ENCODE data around the gene B3GLCT.

Gene B3GLCT

DNA sequence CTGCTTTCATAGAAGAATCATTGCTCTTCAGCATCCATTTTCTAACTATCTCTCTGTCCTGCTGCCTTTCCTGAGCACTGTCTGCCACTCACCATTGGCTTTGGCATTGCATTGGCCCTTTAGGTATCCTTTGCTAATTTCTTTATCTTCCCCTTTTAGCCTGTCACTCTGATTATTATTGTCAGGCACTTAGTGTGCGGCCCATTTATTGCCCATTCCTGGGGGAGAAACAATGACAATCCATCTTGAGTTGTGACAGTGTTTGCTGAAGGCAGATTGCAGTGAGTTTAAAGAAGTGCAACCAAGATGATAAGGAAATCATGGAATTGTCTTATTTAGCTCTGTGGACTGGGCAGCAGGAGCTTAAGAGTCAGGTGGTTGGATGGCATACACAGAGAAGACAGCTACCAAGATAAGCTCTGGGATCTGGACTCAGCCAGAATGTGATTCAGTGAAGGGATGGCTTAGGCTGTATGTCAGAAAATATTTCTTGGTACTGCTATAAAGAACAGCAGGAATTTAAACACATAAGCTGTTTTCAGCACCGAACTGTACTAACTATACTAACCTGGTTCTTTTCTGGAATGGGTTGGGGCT lies 25.3 kb downstream of the B3GLCT start:
- DNase-seq: no peak

DNA sequence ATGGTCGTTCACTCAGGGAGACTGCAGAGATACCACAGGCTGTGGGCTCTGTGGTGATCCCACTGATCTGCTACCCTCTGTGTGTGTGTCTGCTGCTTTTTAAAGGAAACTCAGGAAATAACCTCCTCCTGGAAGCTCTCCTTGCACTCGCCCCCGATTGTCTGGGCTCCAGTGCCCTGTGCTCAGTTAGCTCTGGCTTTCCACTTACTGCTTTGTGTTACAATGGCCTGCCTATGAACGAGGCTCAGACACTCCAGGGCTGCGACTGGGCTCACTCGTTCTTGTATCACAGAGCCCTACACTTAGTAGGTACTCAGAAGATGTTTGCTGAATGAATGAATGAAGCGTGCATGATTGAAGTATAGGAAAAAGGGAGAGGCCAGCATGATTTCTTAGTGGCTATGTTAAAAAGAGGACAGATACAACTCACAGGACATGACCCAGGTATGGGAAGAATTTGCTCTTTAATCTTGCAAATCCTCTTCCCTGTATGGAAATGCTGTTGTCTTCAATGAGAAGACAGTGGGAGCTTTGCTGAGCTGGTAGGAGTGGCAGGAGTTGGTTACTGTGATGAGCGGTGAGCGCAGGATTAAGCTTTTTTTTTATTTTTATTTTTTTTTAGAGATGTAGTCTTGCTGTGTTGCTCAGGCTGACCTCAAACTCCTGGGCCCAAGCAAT lies 26.4 kb downstream of the B3GLCT start:
- no peak for DNase-seq

DNA sequence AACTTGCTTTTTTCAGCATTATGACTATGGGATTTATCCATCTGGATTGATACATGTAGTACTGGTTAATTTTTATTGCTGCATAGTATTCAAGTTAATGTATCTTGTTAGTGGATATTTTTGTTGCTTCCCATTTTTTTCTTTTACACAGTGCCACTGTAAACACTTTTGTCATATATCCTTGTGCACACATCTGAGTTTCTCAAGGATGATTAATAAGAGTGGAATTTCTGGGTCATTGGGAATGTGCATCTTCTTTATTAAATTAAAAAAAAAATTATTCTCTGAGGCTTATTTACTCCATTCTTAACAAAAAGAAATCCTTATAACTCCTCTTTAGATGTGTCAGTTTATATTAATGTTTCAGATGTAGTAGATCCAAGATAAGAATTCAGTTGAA lies 27.3 kb downstream of the B3GLCT start:
- DNase-seq: no peak

DNA sequence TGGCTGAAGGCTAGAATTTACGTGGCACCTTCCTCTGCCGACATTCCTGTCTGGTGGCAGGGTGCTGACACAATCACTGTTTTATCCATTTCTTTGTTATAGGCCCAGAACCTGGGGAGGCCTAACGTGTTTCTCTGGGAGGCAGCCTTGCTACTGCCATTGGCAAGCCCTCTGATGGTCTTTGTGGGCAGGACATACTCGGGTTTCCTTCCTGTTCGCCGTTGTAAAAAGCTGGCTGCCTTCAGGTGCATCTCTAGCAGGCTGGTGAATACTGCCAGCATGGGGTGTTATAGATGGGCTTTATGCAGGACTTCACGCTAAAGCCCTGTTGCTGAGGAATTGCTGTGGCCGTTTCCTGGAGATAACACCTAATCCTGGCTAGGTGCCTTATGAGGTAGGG lies 28.1 kb downstream of the B3GLCT start:
- DNase-seq: no peak

DNA sequence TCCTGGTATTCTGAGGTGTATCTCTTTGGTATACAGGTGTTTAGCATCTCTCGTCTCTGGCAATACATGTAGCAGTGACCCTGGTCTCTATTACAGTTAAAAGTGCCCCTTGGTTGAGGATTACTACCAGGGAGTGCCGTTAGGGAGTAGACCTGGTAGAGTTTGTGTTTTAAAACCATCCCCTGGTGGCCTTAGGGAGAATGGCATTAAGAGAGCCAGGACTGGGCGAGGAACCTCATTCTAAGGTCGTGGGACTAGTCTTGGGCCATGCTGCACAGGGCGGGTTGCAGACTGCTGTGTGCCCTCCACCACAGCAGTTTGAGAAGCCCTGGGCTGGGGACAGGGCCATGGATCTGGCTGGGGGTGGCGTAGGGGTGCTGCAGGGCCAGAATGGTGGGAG lies 35.0 kb downstream of the B3GLCT start:
- no peak for DNase-seq

DNA sequence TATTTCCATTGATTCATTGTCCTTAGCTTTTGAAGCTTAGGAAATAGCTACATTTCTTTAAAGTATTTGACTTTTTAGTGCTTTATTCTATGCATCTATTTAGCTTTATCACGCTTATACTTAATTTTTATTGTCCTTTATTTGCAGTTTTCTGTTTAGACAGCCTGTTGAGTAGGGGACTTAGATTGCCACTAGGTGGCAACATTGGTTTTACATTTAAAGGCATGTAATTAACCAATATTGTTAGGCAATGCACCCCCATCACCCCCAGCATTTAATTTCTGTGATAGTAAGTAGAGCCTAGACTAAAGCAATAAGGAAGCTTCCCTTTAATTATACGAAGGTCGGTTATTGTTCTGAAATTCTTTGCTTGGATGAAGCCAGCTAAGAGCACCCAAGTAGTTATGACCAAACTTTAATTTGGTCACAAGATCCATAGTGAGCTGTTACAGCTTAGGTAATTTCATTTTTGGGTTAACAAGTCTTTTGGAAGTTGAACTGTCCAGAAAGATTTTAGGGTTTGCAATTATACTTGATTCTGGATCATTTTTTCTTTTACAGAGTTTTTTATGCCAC lies 36.5 kb downstream of the B3GLCT start:
- DNase-seq: no peak

DNA sequence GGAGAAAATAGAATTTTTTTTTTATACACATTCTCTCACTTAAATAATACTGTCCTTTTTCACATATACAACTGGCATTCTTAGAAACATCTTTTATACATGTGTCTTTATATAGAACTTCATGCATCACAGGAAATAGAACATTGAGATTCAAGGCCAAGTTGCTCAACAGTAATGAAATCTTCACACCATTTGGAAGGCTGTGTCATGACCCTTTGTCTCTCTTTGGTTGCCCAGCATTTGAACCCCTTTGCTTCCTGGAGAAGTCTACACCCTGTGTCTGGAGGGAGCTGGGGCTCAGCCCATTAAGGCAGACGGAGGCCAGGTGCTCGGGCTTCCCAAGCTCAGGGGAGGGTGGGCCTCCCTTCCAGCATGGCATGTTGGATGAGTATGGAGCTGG lies 41.1 kb downstream of the B3GLCT start:
- DNase-seq: no peak

DNA sequence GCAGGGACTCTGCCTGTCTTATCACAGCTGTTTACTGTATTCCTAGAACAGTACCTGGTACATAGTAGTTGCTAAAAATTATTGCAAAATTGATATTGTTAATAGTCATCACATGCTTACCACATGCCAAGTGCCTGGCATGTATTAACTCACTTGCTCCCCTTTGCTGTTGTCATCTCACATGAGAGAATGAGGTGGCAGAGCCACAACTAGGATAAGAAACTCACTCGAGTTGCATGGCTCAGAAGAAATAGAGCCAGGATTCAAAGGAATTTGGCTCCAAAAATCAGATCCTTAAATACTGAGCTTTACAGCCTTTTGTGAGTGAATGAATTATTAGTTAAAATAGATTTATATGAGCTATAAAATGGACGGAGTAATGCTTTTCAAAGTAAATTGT lies 42.6 kb downstream of the B3GLCT start:
- no peak for DNase-seq

DNA sequence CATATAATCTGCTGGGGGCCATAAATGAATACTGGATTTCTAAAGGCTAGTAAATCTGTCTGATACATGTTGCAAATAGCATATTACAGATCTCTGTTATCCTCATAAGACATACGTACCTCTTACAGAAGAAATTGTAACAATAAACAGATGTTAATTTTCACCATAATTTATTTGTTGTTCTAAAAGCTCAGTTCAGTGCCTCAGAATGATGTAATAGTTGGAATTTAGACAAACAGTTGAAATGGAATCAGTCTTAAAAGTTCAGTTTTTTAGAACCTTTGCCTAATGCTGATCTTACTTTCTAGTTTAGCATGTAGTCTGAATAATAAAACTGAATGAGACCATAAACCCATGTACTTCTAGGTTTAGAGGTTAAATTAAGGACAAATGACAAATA lies 43.1 kb downstream of the B3GLCT start:
- DNase-seq: no peak

DNA sequence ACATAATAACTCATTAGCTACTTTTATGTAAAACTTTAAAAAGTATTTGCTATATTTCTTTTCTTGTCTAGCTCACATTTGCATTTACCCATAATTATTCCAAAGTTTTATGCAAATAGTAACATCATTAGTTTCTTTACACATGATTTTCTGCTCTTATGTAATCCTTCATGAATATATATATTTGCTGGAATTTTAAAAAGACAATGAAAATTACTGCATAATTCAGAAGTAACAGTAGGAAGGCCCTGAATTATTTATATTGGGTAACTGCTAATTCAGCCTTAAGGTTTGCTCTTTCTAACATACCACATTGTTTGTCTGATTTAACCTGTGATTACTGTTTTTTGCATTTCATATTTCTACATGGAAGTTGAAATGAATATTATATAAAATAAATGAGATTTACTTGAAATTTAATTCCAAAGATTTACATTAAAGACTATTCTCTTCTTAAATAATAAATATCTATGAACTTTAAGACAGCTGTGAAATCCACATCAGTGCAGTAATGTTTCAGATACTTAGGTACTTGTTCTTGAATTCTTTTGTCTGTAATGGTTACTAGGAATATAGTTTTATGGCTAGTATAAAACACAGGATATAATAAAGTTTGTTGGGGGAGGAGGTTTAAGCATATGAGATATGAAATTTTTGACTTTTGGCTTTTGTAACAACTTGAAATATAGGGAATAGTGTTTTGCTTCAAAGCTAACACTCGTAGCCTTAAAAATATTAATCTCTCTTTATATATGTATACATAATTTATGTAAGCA lies 46.0 kb downstream of the B3GLCT start:
- DNase-seq: no peak

DNA sequence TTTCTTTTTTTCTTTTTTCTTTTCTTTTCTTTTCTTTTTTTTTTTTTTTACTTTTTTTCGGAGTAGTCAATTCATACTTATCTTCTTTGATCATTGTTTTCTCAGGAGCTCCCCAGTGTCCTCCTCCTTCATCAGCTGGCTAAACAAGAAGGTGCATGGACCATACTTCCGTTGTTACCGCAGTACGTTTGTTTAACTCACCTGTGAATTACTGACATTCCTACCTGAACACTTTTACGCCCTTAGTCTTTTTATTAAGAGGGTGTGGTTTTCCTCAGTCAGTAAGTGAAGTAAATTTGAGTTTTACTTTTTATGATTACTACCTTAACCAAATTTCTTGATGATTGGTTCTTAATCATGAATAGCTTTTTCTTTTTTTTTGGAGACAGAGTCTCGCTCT lies 47.1 kb downstream of the B3GLCT start:
- no peak for DNase-seq

DNA sequence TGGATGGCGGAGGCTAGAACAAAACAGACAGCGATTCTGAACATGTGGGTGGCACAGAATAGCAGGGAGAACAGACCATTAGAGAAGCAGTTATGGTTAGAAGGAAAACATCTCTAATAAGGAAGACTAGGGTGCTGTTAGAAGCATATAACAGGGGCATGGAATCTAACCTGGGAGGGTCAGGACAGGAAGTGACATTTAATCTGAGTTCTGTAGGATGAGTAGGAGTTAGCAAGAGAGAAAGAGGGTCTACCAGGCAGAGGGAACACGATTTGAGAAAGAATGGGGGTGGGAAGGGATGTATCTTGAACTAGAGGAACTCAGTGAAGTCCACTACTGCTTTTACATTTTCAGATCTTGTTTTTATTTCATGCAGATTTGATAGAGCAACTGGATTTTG lies 48.6 kb downstream of the B3GLCT start:
- DNase-seq: no peak

DNA sequence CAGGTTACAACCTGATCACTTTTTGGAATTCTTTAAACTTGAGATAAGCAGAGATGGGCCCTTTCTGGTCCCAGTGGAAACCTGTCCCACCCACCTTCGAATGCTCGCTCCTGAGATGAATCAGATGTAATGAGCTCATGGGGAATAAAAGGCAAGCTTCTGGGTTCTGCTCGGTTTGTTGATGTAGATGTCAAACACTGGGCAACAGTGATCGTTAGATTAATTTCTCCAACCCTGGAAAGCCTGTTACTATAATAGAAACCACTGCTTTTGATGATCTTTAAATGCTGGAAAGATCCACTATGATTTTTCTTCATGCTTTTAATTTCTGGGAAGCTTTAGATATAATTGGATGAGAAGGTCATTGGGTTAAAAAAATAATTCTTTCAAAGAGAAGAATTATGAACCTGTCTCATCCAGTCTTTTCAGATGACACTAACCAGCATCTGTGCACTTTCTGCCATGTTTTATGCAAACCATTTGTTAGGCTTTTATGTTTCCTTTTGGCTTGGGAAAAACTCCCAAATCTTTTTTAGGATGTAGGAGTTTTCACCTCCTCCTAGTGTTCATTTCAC lies 49.3 kb downstream of the B3GLCT start:
- DNase-seq: no peak

DNA sequence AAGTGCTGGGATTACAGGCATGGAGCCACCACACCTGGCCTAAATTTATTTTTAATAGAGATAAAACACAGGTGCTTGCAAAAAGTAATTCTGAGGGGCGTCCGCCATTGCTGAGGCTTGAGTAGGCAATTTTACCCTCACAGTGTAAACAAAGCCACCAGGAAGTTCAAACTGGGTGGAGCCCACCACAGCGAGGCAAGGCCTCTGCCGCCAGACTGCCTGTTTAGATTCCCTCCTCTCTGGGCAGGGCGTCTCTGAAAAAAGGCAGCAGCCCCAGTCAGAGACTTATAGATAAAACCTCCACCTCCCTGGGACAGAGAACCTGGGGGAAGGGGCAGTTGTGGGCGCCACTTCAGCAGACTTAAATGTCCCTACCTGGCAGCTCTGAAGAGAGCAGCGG lies 50.7 kb downstream of the B3GLCT start:
- no peak for DNase-seq

DNA sequence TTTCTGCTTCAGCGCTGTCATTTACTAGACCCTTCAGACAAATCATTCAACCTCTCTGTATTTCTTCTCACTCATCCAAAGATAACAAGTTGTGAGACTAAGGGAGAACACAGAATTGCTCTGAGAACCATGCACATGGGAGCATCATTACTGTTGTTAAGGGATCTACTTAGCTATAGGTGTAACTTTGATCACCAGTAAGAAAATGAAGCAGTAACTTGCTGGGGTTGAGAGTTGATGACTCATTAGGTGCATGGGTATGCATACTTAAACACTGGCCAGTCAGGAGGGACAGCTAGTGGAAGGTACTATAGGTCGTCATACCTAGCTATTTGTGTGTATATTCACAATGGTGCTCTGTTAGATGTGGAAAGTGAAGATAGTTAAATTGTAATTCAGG lies 61.5 kb downstream of the B3GLCT start:
- no peak for DNase-seq

DNA sequence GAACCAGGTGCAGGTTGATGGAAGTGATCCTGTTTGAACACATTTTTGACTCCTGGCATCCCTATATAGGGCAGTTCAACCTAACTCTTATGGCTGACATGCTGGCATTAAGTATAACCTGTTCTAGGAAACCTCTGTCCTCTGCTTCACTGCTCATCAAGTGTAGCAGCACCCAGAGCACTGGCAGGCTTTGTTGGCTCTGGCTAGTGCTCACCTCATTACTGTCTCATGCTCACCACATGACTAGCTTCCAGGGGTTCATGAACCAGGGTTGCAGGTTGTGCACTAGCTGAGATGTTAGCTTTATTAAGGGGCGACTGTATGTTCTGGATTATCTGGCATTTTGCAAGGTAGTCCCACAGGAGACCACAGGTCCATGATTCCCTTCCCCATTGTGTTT lies 63.6 kb downstream of the B3GLCT start:
- DNase-seq: no peak

DNA sequence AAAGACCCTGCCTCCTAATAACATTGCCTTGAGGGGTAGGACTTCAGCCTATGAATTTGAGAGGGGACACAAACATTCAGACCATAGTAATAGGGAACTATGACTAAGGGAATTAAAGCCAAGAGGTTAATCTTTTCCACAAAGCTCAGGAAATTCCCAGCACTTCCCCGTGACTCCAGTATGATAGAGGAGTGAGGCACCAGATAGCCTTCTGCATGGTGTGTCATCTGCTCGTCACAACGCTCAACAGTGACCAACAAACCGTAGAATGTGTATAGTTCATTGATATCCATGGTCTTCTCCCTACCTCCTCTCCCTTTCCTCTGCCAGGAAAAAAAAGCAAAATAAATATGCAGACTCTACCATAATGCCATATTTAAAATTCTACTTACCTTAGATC lies 64.4 kb downstream of the B3GLCT start:
- DNase-seq: no peak

DNA sequence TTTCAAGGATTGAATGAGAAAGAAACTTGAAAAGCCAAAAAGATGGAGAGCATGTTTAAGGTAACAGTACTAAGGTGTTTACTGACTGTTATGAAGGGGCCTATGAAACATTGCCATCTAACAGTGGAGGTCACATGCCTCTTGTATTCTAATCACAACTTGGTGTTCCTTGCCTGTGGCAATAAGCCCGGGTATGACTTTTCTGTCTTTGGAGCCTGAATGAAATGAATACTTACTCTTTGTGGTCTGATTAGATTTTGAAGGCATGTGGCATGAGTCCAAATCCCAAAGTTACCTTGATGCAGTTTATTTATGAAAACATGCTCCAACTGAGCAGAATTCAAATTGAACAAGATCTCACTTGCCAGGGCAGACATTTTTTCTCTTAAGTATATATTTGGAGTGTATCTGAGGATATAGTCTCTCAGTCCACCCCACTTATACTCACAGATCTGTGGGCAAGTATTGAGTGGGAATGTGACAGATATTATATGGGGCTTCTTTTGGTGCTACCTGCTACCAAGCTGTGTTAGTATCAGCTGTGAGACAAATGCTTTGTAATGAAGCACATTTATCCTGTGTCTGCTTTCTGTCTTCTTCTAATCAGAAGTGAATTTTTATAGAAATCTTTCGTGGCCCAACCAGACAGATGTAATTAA lies 67.5 kb downstream of the B3GLCT start:
- DNase-seq: no peak

DNA sequence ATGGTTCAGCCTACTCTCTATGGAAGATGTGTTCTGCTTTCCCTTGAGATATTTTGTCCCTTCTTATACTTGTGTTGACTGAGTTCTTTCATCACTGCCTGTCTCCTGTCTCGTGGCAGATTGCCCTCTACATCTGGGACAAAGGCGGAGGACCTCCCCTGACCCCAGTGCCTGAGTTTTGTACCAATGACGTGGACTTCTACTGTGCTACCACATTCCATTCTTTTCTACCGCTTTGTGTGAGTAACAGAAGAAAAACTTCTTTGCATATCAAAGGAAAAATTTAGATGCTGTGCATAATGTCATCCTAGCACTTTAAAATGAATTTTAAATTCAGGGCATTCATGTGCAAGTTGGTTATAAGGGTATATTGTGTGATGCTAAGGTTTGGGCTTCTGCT lies 74.6 kb downstream of the B3GLCT start:
- no peak for DNase-seq

DNA sequence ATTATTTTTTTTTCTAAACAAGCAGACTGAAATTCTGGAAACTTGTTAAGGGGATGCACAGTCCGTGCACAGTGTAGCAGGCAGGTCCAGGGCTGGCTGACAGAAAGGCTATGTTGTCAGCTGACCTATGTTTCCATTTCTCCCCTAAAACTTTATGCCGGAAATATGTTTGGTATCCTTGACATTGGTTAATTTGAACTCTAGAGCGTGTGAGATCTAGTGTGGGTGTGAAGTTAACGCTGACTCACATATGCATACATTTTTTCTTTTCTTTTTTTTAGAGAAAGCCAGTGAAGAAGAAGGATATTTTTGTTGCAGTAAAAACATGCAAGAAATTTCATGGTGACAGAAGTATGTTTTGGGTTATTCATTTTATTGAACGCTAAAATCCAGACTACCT lies 76.6 kb downstream of the B3GLCT start:
- DNase-seq: no peak

DNA sequence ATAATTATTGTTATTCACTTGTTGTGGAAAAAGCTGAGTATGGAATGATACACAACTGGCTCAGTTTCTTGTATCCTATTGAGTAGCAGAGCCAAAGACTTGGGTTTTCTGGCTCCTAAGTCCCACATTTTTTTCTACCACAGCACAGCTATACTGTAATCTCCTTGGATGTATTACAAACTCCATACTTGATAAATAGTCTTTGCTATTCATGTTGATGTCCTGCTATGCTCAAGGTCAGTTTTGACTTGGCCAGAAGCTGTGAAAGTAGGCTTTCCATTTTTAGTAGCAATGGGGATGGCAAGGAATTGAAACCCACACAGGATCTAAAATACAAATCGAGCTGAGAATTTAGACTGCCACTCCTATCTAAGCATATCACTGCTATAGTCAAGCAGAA lies 79.1 kb downstream of the B3GLCT start:
- DNase-seq: no peak

DNA sequence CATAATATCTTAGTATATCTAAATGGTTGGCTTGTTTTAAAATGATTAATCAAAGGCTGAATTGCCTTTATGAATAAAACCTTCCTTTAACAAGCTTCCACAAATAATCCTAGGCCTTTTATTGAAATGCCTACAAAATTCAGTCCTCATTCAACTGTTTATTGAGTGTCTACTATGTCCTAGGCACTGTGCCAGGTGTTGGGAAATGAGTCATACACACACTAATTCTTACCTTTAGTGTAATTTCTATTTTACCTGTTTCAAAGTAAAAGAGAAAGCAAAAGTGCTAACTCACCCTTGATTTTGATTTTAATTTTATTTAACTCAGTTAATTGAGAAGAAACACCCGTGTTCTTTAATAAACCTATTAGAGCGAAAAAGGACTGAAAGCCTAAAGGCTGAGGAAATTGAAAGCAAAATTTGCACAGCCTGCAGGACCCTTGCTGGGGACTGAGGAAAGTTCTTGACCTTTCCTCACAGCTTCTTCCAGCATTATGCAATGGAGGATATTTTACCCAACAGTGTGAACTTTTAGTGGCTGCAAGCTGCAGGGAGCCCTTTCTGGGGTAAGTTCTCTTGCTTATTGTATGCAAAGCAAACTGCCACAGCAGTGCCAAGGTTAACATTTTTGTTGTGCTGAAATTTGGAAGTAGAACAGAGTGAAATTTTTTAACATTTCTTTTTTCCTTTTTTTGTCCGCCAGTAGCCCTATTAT lies 83.1 kb downstream of the B3GLCT start:
- no peak for DNase-seq

DNA sequence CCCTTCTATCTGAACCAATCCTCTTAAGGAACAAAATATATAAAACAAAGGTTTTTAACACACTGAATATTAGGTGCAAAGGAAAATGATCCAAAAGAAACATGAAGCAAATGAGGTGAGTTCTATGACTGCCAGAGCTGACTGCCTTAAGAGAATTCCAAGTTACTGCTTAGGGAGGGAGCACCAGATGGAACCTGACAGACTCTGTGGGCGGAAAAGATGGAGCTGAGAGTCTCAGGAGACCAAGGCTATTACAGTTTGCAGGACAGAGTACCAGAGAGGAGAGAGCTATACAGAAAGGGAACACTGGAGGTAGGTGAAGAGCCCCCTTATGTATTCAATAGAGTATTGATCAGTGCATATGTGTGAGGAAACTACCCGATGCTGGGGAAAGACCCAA lies 87.2 kb downstream of the B3GLCT start:
- no peak for DNase-seq

Measured in CD4-positive, alpha-beta T cell treated with Interferon gamma for 1 hour (primary cell).